Stomach (tissue), 9 donors: ENCODE results near the gene PCDHB13. TPM values are rescaled to one million over a fixed set of nuclear protein-coding genes. Genes with fewer than 3 reads are reported as not detected.
"Not testable (repeated sequence)": the region's sequence is repeated elsewhere in the genome, so short reads cannot be mapped to it uniquely, and the experiment has no call there.

Experiments
- DNase-seq, 2 donors: peaks; one replicate each; pipeline versions ENCODE4 v3.0.0 to v3.0.0-alpha.2; 2013 to 2019
- H3K27ac ChIP-seq, 5 donors: fragments of 200-600 bp in 4 of 5; sonication (generic) in 4 of 5; one replicate each; pipeline ENCODE4 v1.5.1; 2013 to 2019; ENCODE audit warnings: mild to moderate bottlenecking in 1 of 5, moderate library complexity in 1 of 5
- H3K27me3 ChIP-seq, 3 donors: fragments of 200-600 bp; sonication (generic); one replicate each; pipeline ENCODE4 v1.5.1; 2017 to 2019; ENCODE audit warnings: mixed run types in 1 of 3
- H3K36me3 ChIP-seq, 4 donors: fragments of 200-600 bp; sonication (generic); 1 replicate in 3 of 4; 2 replicates in 1 of 4; pipeline ENCODE4 v1.5.1; 2016 to 2019
- H3K4me1 ChIP-seq, 4 donors: fragments of 200-600 bp; sonication (generic); one replicate each; pipeline ENCODE4 v1.5.1; 2016 to 2019
- H3K4me3 ChIP-seq, 4 donors: fragments of 200-600 bp; sonication (generic) in 3 of 4; one replicate each; pipeline ENCODE4 v1.5.1; 2016 to 2019; ENCODE audit warnings: mild to moderate bottlenecking in 1 of 4
- H3K9me3 ChIP-seq, 4 donors: fragments of 200-600 bp; sonication (generic); one replicate each; pipeline ENCODE4 v1.5.1; 2016 to 2019
- CTCF ChIP-seq, 7 experiments: fragments of 450-650 bp in 4 of 7; fragments of 200-600 bp in 3 of 7; sonication (generic) in 3 of 7; IDR thresholded peaks; one replicate each; pipeline ENCODE4 v1.5.1; 2016 to 2019; ENCODE audit warnings: antibody characterized with exemption in 7 of 7, control low read depth in 2 of 7, mild to moderate bottlenecking in 1 of 7
- EP300 ChIP-seq: sonication (generic); formaldehyde crosslinking; IDR thresholded peaks from one replicate; pipeline ENCODE4 v1.6.1; 2017; ENCODE audit warnings: antibody characterized with exemption
- POLR2A ChIP-seq, 4 donors: fragments of 450-650 bp; IDR thresholded peaks; one replicate each; pipeline ENCODE4 v1.6.1; 2016; ENCODE audit warnings: antibody characterized with exemption in 4 of 4, control low read depth in 2 of 4, mild to moderate bottlenecking in 1 of 4, moderate library complexity in 1 of 4
- POLR2AphosphoS5 ChIP-seq, 3 donors: sonication (generic); formaldehyde crosslinking; IDR thresholded peaks; one replicate each; pipeline ENCODE4 v1.6.1; 2016; ENCODE audit warnings: antibody characterized with exemption in 3 of 3
- WGBS, 5 donors: extraction: QIAGEN DNeasy Blood & Tissue Kit in 3 of 5; methylation state at CpG; one replicate each; pipeline versions ENCODE4 v1.1.5 to v1.1.7; 2013 to 2018; 5-methylcytosine and 5-hydroxymethylcytosine counted together
- intact Hi-C: fragments of 100-400 bp; cut with DNase I; formaldehyde crosslinking; loops from one replicate; pipeline ENCODE4 v1.15.1; 2023; ENCODE audit warnings: low total_unique reads
- polyA plus RNA-seq, 3 donors: library from polyadenylated mRNA; stranded (reverse); fragments of 200-250 nt; gene quantifications; one replicate each; pipeline ENCODE4 v1.2.3, GENCODE V29; 2013
- total RNA-seq, 5 donors: library from RNA; depleted of rRNA; stranded (reverse); fragments of >200 nt; gene quantifications; one replicate each; pipeline versions ENCODE4 v1.1.0 to v1.2.3, GENCODE V29; 2014 to 2016
- donor health status: healthy with polysubstance abuse.
- donor health status: Bipolar disorder and iron deficiency.
- donor health status: healthy.

The PCDHB13 gene
- total and polyA plus RNA-seq, 8 donors: under 0.01 to 28.1 (median 0.87) TPM; not detected in 1

- TF ChIP-seq CTCF (IDR thresholded peaks at IDR 0.05): no peak
- TF ChIP-seq EP300: no peak
- no peak for TF ChIP-seq POLR2AphosphoS5 (IDR thresholded peaks at IDR 0.05)
- TF ChIP-seq POLR2A (IDR thresholded peaks at IDR 0.05): no peak
These were observed 23.0 kb downstream of the PCDHB13 start for GRCh38 chr5:141236516-141237313.

DNA sequence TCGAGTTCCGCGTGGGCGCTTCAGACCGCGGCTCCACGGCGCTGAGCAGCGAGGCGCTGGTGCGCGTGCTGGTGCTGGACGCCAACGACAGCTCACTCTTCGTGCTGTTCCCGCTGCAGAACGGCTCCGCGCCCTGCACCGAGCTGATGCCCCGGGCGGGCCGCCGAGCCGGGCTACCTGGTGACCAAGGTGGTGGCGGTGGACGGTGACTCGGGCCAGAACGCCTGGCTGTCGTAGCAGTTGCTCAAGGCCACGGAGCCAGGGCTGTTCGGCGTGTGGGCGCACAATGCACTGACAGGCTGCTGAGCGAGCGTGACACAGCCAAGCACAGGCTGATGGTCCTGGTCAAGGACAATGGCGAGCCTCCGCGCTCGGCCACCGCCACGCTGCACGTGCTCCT is 27.8 kb downstream of the PCDHB13 start:
- Histone ChIP-seq H3K27ac (no peak overlapping the region), H3K4me1 (no peaks in the 10 kb centered on the region), H3K36me3 (peaks cover 0 to 14% (median 0%) of the 10 kb centered on the region in 4 donors), H3K9me3 (peaks cover 57 to 100% (median 95%) of the 10 kb centered on the region in 4 donors), H3K4me3 (no peak overlapping the region), H3K27me3 (peaks cover 0 to 20% (median 0%) of the 10 kb centered on the region in 3 donors)
- intact Hi-C loops: no loop called here
- TF ChIP-seq POLR2AphosphoS5 (IDR thresholded peaks at IDR 0.05) (no peak), POLR2A (IDR thresholded peaks at IDR 0.05) (no peak), CTCF (IDR thresholded peaks at IDR 0.05) (no peak), EP300 (no peak)
- DNase-seq: no peak
- WGBS, 5 donors: 25 to 35% (median 29%) methylated on average over 18 to 43 of the region's 43 CpGs; no CpG with 5 or more reads in 1 of the 5 donors

More at GRCh38 chr5:141236516-141237313, 23.0 kb downstream of the PCDHB13 start:
- intact Hi-C loops: no loop called here
- no peak for DNase-seq
- H3K4me1 ChIP-seq: no peaks in the 10 kb centered on the region
- peaks cover 56 to 100% (median 98%) of the 10 kb centered on the region in 4 donors for H3K9me3 ChIP-seq
- peaks cover 0 to 12% (median 0%) of the 10 kb centered on the region in 4 donors for H3K36me3 ChIP-seq
- no peak overlapping the region for H3K27ac ChIP-seq
- H3K4me3 ChIP-seq: no peak overlapping the region
- 18 to 24% (median 22%) methylated on average over 13 to 32 of the region's 32 CpGs for WGBS, 5 donors
- H3K27me3 ChIP-seq: peaks cover 0 to 44% (median 0%) of the 10 kb centered on the region in 3 donors

GRCh38 chr5:141245250-141245717 is 31.6 kb downstream of the PCDHB13 start, which contains the start of gene PCDHB15:
Gene PCDHB15 (plus strand): TSS chr5:141245395. CDS start chr5:141245579, 184 bp downstream.
- peak in 1 of 2 donors; percentile 43 for DNase-seq
- Histone ChIP-seq H3K4me1 (no peaks in the 10 kb centered on the region), H3K27me3 (peaks cover 0 to 15% (median 0%) of the 10 kb centered on the region in 3 donors), H3K36me3 (peaks cover 0 to 22% (median 0%) of the 10 kb centered on the region in 4 donors), H3K9me3 (peaks cover 66 to 100% (median 95%) of the 10 kb centered on the region in 4 donors), H3K27ac (no peak within 1 kb of the TSS), H3K4me3 (peak within 1 kb of the TSS in 3 of 4 donors; percentile 15 to 28 (median 23))
- intact Hi-C loops: no loop called here
- 9 to 16% (median 10%) methylated on average over 16 of the region's 16 CpGs for WGBS, 5 donors
- TF ChIP-seq EP300 (no peak), POLR2A (IDR thresholded peaks at IDR 0.05) (no peak), CTCF (IDR thresholded peaks at IDR 0.05) (no peak), POLR2AphosphoS5 (IDR thresholded peaks at IDR 0.05) (no peak)

DNA sequence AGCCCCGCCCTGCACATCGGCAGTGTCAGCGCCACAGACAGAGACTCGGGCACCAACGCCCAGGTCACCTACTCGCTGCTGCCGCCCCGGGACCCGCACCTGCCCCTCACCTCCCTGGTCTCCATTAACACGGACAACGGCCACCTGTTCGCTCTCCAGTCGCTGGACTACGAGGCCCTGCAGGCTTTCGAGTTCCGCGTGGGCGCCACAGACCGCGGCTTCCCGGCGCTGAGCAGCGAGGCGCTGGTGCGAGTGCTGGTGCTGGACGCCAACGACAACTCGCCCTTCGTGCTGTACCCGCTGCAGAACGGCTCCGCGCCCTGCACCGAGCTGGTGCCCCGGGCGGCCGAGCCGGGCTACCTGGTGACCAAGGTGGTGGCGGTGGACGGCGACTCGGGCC is 33.3 kb downstream of the PCDHB13 start:
- peaks cover 61 to 100% (median 95%) of the 10 kb centered on the region in 4 donors for H3K9me3 ChIP-seq
- H3K27me3 ChIP-seq, H3K27ac ChIP-seq, H3K4me3 ChIP-seq, DNase-seq, H3K4me1 ChIP-seq, intact Hi-C loops: not testable (repeated sequence)
- 33 to 66% (median 45%) methylated on average over 1 to 32 of the region's 42 CpGs for WGBS, 5 donors
- H3K36me3 ChIP-seq: peaks cover 0 to 14% (median 0%) of the 10 kb centered on the region in 4 donors

DNA sequence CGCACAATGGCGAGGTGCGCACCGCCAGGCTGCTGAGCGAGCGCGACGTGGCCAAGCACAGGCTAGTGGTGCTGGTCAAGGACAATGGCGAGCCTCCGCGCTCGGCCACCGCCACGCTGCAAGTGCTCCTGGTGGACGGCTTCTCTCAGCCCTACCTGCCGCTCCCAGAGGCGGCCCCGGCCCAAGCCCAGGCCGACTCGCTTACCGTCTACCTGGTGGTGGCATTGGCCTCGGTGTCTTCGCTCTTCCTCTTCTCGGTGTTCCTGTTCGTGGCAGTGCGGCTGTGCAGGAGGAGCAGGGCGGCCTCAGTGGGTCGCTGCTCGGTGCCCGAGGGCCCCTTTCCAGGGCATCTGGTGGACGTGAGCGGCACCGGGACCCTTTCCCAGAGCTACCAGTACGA is 33.7 kb downstream of the PCDHB13 start:
- H3K27me3 ChIP-seq, H3K4me1 ChIP-seq, H3K27ac ChIP-seq, H3K4me3 ChIP-seq, DNase-seq, intact Hi-C loops: not testable (repeated sequence)
- Histone ChIP-seq H3K36me3 (peaks cover 0 to 14% (median 0%) of the 10 kb centered on the region in 4 donors), H3K9me3 (peaks cover 59 to 100% (median 95%) of the 10 kb centered on the region in 4 donors)
- WGBS, 5 donors: 37 to 58% (median 47%) methylated on average over 15 to 34 of the region's 34 CpGs
